ENCODE measurements around the gene TTF2.
A peak's percentile ranks its signal among the peaks of the same experiment; 100 is the strongest.

Gene TTF2

GRCh38 chr1:117093091-117093534 is 33.0 kb downstream of the TTF2 start:
- no peaks in the 10 kb centered on the region for H3K27me3 ChIP-seq
- peaks cover 0 to 34% (median 2%) of the 10 kb centered on the region in 4 donors for H3K4me1 ChIP-seq
- TF ChIP-seq, protein P1, sequence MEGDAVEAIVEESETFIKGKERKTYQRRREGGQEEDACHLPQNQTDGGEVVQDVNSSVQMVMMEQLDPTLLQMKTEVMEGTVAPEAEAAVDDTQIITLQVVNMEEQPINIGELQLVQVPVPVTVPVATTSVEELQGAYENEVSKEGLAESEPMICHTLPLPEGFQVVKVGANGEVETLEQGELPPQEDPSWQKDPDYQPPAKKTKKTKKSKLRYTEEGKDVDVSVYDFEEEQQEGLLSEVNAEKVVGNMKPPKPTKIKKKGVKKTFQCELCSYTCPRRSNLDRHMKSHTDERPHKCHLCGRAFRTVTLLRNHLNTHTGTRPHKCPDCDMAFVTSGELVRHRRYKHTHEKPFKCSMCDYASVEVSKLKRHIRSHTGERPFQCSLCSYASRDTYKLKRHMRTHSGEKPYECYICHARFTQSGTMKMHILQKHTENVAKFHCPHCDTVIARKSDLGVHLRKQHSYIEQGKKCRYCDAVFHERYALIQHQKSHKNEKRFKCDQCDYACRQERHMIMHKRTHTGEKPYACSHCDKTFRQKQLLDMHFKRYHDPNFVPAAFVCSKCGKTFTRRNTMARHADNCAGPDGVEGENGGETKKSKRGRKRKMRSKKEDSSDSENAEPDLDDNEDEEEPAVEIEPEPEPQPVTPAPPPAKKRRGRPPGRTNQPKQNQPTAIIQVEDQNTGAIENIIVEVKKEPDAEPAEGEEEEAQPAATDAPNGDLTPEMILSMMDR (IDR thresholded peaks at IDR 0.05), result no peak
- intact Hi-C loops (cut with DNase I; ENCODE audit: low total_unique reads), result no loop called here
- H3K36me3 ChIP-seq, result peaks cover 0 to 30% (median 0%) of the 10 kb centered on the region in 3 donors
- H3K9me3 ChIP-seq, result no peaks in the 10 kb centered on the region
- H3K4me3 ChIP-seq, result no peak overlapping the region
- peak; percentile 40 to 74 for DNase-seq
- peak overlapping the region; percentile 63 to 72 for H3K27ac ChIP-seq

GRCh38 chr1:117093870-117094621 is 33.9 kb downstream of the TTF2 start:
- Histone ChIP-seq H3K27ac (peak overlapping the region; percentile 63 to 72), H3K9me3 (no peaks in the 10 kb centered on the region), H3K36me3 (peaks cover 0 to 24% (median 0%) of the 10 kb centered on the region in 3 donors), H3K4me1 (peaks cover 0 to 43% (median 4%) of the 10 kb centered on the region in 4 donors), H3K27me3 (no peaks in the 10 kb centered on the region), H3K4me3 (no peak overlapping the region)
- TF ChIP-seq, protein P1 (IDR thresholded peaks at IDR 0.05), result peak; percentile 19 to 22
- no peak for DNase-seq
- intact Hi-C loops (cut with DNase I; ENCODE audit: low total_unique reads), result no loop called here

DNA sequence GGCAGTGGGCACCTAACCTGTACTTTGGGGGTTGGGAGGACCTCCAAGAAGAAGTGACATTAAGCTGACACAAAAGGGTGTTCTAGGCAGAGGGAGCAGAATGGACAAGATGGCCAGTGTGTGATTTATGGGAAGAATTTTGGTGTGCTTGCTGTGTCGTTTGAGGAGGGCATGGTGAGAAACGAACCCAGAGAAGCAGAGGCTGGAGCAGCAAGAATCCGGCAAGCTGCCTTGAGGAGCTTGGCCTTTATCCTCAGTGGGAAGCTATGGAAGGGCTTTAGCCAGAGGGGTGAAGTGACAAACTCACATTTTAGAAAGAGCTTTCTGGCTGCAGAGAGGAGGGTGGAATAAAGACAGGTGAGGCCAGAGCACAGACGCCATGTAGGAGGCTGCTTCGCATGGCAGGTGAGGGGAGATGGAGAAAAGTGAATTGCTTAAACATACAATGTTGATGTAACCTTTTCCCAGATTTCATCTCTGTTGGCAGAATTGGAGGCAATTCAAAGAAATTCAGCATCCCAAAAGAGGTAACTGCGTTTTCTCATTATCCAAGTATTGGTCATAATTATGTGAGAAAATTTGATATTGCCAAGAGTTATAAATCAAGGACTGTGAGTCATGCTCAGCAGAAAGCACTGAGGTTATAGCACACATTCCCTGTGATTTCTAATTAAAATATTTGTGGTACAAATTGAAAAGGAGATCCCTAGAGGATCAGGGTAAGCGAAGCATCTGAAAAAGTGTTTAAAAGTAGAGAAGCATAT is 34.9 kb downstream of the TTF2 start:
- Histone ChIP-seq H3K27ac (peak overlapping the region; percentile 63 to 72), H3K4me1 (peaks cover 0 to 43% (median 4%) of the 10 kb centered on the region in 4 donors), H3K36me3 (peaks cover 0 to 21% (median 0%) of the 10 kb centered on the region in 3 donors), H3K9me3 (no peaks in the 10 kb centered on the region), H3K4me3 (no peak overlapping the region), H3K27me3 (no peaks in the 10 kb centered on the region)
- DNase-seq, result no peak
- TF ChIP-seq, protein P1 (IDR thresholded peaks at IDR 0.05), result no peak
- intact Hi-C loops (cut with DNase I; ENCODE audit: low total_unique reads), result no loop called here

- intact Hi-C loops (cut with DNase I; ENCODE audit: low total_unique reads), result no loop called here
- no peak overlapping the region for H3K27ac ChIP-seq
- TF ChIP-seq, protein P1 (IDR thresholded peaks at IDR 0.05), result no peak
- H3K4me1 ChIP-seq, result peaks cover 0 to 43% (median 4%) of the 10 kb centered on the region in 4 donors
- no peaks in the 10 kb centered on the region for H3K27me3 ChIP-seq
- no peak overlapping the region for H3K4me3 ChIP-seq
- no peaks in the 10 kb centered on the region for H3K9me3 ChIP-seq
- H3K36me3 ChIP-seq, result peaks cover 0 to 22% (median 5%) of the 10 kb centered on the region in 3 donors
- no peak for DNase-seq
Measured at GRCh38 chr1:117096951-117097408, 36.9 kb downstream of the TTF2 start.

DNA sequence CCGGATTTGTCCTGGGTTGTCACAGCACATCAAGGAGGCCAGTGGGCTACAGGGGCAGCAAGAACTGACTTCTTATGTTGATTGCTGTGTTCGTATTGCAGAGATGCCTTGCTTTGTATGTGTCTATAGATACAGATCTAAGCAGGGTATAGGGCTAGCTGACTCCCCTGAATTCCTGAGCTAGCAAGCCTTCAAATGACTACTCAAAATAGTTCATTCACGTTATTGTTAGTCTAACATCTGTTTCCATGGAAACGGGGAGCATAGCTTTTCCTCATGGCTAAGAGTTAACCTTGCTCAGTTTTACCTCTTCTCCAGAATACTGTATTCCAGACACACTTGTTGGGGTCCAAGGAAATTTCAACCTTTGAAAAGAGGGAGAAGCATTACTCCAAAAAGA is 37.3 kb downstream of the TTF2 start:
- DNase-seq, result no peak
- H3K27me3 ChIP-seq, result no peaks in the 10 kb centered on the region
- no peaks in the 10 kb centered on the region for H3K9me3 ChIP-seq
- H3K4me3 ChIP-seq, result no peak overlapping the region
- TF ChIP-seq, protein P1 (IDR thresholded peaks at IDR 0.05), result no peak
- no peak overlapping the region for H3K27ac ChIP-seq
- intact Hi-C loops (cut with DNase I; ENCODE audit: low total_unique reads), result no loop called here
- H3K4me1 ChIP-seq, result peaks cover 0 to 43% (median 4%) of the 10 kb centered on the region in 4 donors
- H3K36me3 ChIP-seq, result peaks cover 0 to 25% (median 5%) of the 10 kb centered on the region in 3 donors
